ENCODE data around the gene CHIA.
A peak's percentile ranks its signal among the peaks of the same experiment; 100 is the strongest.
"Not testable (repeated sequence)": the region's sequence is repeated elsewhere in the genome, so short reads cannot be mapped to it uniquely, and the experiment has no call there.

The CHIA gene

DNA sequence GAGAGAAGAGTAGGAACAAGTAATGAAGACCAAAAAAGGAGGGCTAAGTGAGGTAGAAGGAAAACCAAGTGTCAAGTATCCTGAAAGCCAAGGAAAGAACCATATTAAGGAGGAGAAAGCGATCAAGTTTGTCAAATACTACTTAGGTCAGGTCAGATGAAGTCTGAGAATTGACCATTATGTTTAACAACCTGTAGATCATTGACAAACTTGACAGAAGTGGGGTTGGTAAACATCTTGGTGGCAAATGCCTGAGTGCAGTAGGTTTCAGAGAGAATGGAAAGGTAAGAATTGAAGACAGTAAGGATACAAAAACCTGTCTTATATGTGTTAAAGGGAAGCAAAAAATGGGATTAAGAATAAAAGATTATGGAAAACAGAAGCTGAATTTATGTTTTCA is 3.7 kb upstream of the CHIA start:
- no peak for DNase-seq

DNA sequence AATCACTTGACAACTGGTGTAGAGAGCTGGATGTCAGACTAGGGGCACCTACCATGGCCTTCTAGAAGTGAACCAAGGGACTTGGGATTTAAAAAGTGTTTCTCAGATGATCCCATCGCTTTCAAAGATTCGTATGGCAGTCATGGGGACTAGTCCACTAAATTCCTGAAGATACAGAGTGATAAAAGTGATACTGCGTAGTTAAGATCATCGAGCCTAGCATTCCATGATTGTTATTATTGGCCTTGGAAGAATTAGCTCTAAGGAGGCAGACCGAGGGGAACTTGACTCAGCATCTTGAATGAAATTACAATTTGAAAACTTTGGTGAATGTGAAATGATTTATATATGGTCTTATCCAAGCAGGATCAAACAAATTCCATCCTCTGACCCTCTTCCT is 1.3 kb upstream of the CHIA start:
- no peak for DNase-seq

DNA sequence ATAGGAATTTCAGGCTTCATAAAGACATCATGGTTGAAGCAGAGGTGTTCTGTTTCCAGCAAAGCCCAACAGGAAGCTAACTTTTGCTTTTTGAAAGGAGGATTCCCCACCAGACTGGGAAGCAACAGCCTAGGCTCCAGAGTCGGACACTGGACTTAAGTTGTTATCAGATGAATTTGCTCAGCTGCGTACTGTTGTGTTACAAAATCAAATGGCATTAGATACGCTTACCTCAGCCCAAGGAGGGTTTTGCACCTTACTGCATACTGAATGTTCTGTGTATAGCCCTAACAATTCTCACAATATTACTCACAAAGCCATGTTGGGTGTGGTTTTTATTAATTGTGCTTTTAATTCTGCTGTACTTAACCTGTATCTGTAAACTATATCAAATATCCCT is 547 bp upstream of the CHIA start:
- no peak for DNase-seq

DNA sequence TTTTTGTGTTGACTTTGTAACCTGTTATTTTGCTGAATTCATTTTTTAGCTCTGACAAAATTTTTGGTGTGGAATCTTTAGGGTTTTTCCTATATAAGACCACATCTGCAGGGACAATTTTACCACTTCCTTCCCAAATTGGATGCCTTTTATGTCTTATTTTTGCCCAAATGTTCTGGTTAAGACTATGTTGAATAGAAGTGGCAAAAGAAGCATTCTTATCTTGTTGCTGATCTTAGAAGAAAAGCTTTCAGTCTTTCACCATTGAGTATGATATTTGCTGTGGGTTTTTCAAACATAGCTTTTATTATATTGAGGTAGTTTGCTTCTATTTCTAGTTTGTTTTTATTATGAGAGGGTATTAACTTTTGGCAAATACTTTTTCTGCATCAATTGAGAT is 3.7 kb downstream of the CHIA start:
- DNase-seq, result no peak

DNA sequence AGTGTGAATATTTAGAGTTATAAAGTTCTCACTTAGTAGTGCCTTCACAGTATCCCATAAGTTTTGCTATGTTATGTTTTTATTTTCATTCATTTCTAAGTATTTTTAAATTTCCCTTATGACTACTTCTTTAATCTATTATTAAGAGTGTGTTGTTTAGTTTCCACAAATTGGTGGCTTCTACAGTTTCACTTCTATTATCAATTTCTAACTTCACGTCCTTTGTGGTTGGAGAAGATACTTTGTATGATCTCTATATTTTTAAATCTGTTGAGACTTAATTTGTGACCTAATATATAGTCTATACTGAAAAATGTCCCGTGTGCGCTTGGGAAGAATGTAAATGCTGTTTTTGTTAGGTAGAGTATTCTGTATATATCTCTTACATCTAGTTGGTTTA is 11.7 kb downstream of the CHIA start:
- DNase-seq, result no peak

DNA sequence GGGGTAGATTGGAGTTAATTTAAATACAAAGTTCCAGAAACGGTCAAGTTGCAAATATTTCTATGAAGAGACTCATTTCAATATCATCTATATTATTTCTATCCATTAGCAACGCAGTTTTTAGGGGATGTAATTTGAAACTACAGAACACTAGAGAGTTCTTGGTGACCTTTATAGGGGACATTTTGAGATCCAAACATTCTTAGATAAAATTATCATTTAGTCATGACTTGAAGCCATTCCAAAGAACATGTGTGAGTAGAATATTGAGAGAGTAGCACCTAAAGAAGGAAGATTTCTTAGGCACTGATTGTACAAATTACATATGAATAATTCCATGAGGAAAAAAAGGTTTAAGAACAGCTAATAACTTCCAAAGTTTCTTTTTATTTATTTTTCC is 19.0 kb downstream of the CHIA start:
- DNase-seq, result no peak

DNA sequence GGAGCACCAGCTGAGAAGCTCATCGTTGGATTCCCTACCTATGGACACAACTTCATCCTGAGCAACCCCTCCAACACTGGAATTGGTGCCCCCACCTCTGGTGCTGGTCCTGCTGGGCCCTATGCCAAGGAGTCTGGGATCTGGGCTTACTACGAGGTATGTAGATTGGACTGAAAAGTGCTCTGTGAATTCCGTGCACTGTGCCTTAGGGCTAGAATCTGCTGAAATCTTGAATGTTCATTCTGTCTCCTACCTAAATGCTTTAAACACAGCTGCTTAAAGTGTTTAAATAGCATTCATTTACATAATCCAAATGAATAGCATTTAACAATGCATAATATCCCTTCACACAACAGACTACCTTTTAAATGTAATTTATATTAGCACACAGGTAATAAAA is 27.9 kb downstream of the CHIA start:
- DNase-seq, result no peak

DNA sequence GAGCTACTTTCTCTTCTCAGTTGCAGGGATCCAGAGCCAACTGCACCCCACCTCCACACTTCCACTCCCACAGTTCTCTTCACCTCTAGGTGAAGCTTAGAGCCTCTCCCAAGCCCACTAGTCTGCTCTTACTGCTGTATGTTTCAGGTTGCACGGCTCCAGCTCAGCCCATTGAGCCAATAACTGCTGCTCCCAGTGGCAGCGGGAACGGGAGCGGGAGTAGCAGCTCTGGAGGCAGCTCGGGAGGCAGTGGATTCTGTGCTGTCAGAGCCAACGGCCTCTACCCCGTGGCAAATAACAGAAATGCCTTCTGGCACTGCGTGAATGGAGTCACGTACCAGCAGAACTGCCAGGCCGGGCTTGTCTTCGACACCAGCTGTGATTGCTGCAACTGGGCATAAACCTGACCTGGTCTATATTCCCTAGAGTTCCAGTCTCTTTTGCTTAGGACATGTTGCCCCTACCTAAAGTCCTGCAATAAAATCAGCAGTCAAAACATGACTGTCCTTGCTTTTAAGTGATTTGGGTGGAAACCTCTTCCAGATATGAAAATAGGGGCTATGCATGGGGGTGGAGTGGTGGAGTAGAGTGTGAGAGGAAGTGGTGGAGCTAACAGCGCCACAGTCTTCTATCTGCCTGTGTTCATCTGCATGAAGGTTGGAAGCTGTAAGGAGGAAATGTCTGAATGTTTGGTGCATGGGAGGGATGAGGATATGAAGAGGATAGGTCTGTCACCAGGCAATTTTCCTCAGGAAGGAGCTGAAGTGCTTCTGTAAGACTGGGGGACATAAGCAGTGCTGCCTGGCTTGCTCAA is 29.6 kb downstream of the CHIA start:
- no peak for DNase-seq

DNA sequence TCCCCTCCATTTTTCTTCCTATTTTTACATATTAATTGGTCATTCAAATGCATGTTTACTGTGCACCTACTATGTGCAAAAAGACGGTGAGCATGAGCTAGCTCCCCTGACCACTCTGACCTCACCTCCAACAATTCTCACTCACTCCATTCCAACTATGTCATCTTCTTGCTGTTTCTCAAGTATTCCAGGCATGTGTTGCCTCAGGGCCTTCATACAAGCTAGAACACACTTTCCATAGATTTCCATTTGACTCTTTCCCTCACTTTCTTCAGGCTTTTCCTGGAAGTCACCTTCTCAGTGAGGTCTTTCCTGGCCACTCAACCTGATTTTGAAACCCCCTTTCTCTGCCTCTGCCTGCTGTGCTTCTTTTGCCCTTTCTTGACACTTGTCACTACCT is 32.6 kb downstream of the CHIA start:
- no peak for DNase-seq

DNA sequence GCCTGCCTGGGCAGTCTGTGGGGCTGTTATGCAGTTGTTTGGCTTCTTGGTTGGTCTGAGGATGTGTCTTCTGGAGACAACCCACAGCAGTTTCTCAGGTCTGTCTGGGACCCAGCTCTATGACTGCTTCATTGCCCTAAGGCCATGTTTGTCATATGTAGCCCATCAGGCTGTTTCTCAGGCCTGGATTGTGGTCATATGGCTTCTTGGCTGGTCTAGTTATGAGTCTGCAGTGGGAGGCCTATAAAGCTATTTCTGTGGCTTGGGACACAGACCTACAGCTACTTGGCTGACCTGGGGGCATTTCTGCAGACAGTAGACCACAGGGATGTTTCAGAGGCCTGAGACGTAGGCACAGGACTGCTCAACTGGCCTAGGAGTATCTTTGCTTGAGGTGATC is 41.5 kb downstream of the CHIA start:
- no peak for DNase-seq

DNA sequence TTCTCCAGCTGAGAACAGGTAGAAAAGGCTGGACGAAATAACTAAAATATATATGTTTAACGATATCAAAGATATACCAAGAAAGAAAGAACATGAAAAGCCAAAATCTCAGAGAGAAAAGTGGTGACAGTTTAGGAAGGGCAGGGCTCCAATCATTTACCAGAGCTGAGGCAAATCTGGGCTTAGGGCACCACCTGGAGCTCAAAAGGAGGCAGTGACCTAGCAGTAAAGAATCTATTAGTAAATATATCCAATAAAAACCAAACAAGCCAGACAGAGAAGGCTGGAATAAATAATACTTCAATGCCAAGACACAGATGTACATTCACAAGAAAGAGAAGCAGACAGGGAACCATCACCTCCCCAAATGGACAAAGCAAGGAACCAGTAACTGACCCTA is 43.5 kb downstream of the CHIA start:
- peak; percentile 50 for DNase-seq

DNA sequence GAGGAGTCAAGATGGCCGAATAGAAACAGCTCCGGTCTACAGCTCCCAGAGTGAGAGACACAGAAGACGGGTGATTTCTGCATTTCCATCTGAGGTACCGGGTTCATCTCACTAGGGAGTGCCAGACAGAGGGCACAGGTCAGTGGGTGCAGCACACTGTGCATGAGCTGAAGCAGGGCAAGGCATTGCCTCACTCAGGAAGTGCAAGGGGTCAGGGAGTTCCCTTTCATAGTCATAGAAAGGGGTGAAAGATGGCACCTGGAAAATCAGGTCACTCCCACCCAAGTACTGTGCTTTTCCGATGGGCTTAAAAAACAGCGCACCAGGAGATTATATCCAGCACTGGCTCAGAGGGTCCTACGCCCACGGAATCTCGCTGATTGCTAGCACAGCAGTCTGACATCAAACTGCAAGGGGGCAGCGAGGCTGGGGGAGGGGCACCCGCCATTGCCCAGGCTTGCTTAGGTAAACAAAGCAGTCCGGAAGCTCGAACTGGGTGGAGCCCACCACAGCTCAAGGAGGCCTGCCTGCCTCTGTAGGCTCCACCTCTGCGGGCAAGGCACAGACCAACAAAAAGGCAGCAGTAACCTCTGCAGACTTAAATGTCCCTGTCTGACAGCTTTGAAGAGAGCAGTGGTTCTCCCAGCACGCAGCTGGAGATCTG is 44.7 kb downstream of the CHIA start:
- DNase-seq, result not testable (repeated sequence)

DNA sequence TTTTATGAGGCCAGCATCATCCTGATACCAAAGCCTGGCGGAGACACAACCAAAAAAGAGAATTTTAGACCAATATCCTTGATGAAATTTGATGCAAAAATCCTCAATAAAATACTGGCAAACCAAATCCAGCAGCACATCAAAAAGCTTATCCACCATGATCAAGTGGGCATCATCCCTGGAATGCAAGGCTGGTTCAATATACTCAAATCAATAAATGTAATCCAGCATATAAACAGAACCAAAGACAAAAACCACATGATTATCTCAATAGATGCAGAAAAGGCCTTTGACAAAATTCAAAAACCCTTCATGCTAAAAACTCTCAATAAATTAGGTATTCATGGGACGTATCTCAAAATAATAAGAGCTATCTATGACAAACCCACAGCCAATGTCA is 48.2 kb downstream of the CHIA start:
- DNase-seq, result not testable (repeated sequence)

DNA sequence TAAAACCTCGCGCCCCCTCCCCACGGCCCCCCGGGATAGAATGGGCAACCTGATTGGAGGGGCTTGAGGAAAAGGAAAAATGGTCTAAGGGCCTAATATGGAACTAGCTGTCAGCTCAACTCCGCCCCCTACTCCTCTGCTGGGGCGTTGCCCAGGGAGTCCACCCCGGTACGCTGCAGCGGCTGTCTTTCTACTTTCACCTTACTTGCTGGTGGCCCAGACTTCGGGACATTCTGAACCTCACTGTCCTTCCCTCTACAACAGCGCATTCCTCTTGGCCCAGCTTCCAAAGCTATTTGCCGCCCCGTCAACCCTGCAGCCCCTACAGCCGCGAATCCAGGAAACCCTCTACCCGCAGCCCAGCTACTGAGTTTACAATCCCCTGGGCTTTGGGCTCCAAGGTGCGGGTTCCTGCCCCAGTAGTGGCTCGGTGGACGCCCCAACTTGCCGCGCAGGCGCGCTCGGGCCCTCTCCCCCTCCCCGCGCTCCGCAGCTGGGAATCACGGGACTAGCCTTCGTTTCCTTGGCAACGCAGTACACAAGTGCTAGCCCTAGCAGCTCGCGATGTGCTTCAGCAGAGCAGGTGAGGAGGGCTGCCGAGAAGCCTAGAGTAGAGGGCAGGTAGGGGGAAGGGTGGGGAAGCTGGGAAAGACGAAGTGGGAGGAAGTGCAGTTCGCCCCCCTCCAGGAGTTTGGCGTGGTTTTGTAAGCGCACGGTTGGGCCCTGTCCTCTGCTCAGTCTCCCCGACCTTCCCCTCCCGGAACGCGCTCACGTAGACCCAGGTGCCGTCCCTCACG is 55.6 kb downstream of the CHIA start:
- peak; percentile 77 for DNase-seq

DNA sequence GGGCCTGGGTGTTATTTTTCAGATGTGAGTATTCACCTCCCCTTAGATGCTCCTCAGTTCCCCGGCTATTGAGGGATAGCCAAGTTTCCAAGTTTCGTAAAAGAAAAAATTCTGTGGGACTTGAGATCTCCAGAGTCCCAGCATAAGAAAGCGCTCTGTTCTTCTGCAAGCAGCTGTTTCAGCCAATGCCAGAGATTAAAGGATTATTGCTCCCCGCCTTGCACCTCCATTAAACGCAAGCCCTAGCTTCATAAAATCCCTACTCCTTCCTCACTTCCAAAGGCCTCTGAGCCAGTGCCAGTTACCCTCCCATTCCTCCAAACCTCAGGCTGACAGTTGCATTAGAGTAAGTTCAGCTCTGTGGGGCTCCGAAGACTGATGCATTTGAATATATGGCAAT is 56.4 kb downstream of the CHIA start:
- no peak for DNase-seq

DNA sequence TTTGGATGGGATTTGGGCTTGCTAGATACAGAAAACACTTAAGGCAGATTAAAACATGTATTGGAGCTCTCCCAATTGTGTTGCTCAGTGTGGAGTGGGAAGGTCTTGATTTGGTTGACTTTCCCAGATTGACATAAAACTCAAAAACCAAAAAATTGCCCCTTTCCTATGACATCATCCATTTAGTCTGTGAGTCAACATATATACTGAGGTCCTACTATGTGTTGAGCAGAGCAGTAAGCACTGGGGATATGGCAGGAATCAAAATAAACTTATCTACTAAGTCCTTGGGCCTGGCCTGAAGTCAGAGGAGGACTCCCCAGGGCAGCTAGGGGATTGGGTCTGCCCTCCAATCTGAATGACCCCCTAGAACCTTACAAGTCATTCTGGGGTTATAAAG is 61.0 kb downstream of the CHIA start:
- no peak for DNase-seq

DNA sequence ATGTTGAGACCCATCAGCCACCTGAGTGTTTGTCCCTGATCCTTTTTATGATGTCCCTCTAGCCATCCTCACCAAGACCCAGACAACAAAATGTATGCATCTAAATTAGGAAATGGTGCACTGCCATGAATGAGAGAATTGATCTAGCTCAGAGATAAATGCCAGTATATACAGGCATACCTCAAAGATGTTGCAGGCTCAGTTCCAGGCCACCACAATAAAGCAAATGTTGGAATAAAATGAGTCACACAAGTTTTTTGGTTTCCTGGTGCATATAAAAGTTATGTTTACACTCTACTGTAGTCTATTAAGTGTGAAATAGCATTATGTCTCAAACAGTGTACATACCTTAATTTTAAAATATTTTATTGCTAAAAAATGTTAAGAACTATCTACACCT is 63.9 kb downstream of the CHIA start:
- DNase-seq, result no peak

DNA sequence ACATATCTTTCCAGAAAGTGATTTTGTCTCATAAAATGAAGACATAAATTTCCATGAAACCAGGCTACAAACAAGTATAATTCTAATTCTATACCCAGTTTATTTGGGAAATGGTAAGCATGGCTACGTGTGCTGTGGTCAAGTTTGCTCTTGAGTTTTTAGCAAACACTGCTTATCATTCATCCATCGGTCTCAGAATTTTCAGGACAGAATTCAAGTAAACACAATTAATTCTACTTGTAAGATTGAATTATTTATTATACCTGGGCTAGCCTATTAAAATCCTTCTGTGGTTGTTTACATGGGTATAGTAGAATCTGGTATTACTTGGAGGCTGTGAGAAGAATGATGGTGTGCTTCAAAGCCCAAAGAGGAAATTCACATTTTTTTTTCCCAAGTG is 68.3 kb downstream of the CHIA start:
- DNase-seq, result no peak

DNA sequence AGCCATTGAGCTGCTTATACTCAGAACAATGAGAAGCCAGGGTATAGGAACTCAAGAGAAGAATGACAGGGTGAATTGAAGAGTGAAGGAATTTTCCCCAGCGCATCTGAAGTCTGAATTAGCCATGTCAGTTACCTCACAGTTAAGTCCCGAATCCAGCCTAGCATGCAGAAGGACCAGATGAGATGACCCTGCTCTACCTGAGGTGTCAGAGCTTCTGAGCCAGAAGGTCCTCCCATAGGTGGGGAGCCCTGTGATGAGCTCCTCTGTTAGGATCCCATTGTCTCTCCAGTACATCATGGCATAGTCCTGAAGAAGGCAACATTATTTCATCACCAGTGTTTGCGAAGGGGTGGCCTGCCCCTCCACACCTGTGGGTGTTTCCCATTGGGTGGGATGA is 68.7 kb downstream of the CHIA start:
- no peak for DNase-seq

DNA sequence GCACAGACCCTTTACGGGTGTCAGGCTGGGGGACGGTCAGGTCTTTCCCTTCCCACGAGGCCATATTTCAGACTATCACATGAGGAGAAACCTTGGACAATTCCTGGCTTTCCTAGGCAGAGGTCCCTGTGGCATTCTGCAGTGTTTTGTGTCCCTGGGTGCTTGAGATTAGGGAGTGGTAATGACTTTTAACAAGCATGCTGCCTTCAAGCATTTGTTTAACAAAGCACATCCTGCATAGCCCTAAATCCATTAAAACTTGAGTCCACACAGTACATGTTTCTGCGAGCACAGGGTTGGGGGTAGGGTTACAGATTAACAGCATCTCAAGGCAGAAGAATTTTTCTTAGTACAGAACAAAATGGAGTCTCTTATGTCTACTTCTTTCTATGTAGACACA is 69.6 kb downstream of the CHIA start:
- not testable (repeated sequence) for DNase-seq

DNA sequence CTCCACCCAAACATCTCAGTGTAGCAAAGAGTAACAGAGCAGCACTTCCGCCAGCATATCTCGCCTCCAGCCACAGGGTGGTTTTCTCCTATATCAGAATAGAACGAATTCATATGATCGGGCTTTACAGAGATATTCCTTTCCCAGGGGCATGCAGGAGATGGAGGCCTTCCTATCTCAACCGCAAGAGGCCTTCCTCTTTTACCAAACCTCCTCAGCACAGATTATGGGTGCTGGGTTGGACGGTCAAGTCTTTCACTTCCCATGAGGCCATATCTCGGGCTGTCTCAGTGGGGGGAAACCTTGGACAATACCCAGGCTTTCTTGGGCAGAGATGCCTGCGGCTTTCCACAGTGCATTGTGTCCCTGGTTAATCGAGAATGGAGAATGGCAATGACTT is 71.1 kb downstream of the CHIA start:
- no peak for DNase-seq

DNA sequence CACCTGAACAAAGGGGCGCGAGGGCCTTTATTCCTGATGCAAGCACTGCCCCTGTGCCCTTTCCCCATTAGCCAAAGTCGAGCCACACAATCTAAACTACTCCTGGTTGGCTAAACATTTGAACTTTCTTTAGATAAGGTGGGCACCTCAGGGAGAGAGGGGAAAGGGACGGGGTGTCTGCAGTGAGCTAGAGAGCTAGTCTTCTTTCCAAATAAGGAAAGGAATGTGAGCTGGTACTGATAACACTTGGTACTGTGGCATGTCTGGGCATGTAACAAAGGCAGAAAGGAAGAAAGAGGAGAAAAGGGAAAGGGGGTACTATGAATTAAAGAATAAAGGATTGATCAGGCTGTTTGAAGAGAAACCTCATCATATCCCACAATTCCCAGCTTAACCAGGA is 74.0 kb downstream of the CHIA start:
- DNase-seq, result no peak

DNA sequence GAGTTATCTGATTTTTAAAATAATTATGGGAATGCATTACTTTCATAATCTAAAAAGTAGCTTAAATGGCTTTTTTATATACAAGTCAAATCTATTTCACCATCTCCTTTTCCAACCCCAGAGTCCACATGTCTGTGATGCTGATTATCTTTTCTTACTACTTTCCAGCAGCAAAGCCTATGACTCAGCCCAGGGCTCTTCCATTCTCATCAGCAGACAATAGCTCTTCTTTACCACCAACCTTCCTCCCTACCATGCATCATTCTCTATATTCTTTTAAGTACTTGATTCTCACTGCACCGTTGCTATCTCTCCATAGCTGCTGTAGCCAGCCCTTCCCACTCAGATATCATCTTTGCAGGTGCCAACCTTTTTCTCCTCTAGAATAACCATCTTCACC is 75.6 kb downstream of the CHIA start:
- DNase-seq, result no peak

DNA sequence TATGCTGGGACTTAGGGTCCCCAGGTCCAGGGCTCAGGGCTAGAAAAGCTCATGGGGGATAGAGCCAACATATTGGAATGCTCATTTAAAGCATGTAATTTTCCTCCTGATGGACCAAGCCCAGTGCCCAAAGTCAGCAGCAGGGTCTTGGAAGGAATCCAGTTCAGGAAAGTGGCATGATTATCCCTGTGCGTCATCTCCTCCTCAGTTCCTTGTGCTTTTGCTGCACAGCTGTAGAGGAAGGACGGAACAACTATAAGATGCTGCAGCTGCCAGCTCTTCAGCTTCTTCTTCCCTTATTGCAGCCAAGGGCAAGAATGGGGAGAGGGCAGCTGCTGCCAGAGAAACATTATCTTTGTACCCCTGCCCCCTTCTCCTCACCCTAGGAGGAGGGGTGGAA is 78.5 kb downstream of the CHIA start:
- no peak for DNase-seq

All from NCI-H1092 (cell line).